Mononuclear cell (primary cell): Measurements from ENCODE around the gene SMIM8. TPM values are rescaled to one million over a fixed set of nuclear protein-coding genes. Genes with fewer than 3 reads are reported as not detected.

ENCODE experiments used
- H3K27me3 ChIP-seq: 2 replicates; pipeline ENCODE4 v1.6.0; 2011; ENCODE audit warnings: low read length, control low read depth; ENCODE audit not compliant: insufficient read depth
- H3K4me1 ChIP-seq: 2 replicates; pipeline ENCODE4 v1.5.1; 2011; ENCODE audit warnings: mild to moderate bottlenecking, low read length, control low read depth; ENCODE audit not compliant: insufficient read depth
- H3K4me3 ChIP-seq: 2 replicates; pipeline ENCODE4 v1.5.1; 2011; ENCODE audit warnings: mild to moderate bottlenecking, low read length, moderate library complexity
- H3K9me3 ChIP-seq: 2 replicates; pipeline ENCODE4 v1.5.1; 2011; ENCODE audit warnings: low read depth, mild to moderate bottlenecking, control low read depth, low read length
- total RNA-seq: library from RNA; depleted of rRNA; stranded (reverse); fragments of >200 nt; gene quantifications from one replicate; pipeline ENCODE4 v1.2.3, GENCODE V29; 2012

Gene SMIM8
- total RNA-seq, 1 donor, result 4.7 TPM

DNA sequence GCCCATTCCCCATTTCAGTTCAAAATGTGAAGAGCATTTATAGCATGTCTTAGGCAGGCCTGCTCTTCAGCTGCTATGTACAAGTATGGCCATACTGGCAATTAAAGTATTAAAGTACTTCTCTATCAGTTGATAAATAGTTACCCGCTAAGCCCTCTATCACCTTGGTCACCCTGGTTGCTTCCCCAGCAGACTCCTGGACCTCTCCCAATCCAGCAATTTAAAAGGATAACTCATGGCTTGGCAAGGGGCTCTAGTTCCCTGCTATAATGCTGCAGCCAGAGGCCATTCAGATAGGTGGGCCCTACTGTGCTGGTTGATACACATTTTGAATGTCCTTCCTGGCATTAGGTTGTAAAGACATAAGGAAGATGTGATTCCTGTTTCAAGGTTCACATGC lies 29.2 kb downstream of the SMIM8 start:
- H3K9me3 ChIP-seq, result no peaks in the 10 kb centered on the region

DNA sequence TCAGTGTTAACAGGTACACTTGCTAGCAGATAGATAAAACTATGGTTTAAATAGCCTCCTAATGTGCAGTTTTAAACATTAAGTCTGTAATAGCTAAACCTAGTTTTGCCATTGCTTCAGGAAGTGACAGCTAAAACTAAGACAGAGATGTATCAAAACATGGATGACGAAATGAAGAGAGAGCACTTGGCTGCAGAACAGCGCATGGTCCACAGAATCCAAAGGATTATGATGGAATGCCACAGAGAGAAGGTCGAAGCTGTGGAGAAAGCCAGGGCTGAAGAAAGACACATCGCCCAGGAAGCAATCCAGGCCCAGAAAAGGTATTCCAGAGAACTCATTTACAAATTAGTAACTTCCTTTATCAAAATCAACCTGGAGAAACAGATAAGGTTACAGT lies 33.8 kb downstream of the SMIM8 start:
- H3K4me1 ChIP-seq, result no peaks in the 10 kb centered on the region
- no peak overlapping the region for H3K4me3 ChIP-seq
- no peaks in the 10 kb centered on the region for H3K9me3 ChIP-seq
- no peaks in the 10 kb centered on the region for H3K27me3 ChIP-seq

More for the DNA sequence above, 29.2 kb downstream of the SMIM8 start:
- Histone ChIP-seq H3K4me1 (no peaks in the 10 kb centered on the region), H3K4me3 (no peak overlapping the region), H3K27me3 (no peaks in the 10 kb centered on the region)

DNA sequence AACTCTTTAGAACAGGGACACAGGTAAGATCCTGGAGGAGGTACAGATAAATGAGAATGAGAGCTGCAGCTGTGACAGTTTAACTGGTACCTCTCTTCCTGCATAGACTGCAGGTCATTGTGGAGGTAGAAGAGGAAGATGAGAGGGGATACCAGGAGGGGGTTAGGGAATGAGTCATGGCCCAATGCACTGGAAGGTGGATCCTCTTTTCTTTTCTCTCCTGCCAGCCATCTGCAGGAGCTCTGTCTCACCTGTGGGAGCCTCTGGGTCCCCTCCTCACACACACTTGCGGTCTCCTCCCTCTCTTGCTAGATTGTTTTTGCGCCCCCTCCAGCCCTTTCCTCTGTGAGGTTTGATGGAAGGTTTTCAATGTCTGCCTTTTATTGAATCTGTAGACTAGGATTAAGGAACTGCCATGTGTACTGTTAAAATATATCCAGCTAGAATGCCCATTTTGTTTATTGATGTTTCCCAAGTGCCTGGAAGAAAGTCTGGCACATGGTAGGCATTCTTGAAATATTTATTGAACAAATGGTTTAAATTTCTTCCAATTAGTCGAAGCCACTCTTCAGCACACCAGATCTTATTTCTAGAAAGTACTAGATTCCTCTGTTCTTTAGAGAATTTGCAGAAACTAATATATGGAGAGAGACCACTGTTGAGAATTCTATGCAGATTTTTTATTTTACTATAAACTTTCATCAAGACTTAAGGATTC lies 35.2 kb downstream of the SMIM8 start:
- Histone ChIP-seq H3K4me3 (no peak overlapping the region), H3K27me3 (no peaks in the 10 kb centered on the region), H3K4me1 (no peaks in the 10 kb centered on the region), H3K9me3 (no peaks in the 10 kb centered on the region)

DNA sequence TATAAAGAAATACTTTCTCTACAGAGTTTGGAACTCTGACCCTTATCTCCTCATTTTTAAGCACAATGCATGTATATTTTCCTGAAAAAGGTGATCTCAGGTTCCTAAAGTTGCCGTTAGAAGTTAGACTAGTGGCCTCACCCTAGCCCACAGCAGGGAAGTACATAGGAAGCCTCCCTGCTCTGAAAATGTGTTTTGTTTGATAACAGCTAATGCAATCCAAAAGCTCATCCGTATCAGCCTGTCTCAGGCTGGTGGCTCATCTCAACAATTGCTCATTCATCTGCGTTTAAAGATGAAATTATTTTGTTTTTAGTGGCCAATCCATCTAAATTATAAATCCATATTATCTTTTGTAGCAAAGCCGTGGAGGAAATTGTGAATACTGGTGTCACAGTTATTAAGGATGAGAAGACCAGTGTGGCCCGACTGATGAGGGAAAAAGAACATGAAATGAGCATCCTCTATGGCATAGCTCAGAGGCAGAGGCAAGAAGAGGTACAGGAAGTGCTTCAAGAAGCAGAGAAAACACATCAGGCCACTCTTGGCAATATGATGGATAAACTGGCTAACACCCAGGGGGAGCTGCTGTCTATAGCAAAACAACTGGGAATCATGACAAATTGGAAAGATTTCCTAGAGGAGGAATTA lies 42.3 kb downstream of the SMIM8 start:
- Histone ChIP-seq H3K9me3 (no peaks in the 10 kb centered on the region), H3K4me3 (no peak overlapping the region), H3K4me1 (no peaks in the 10 kb centered on the region), H3K27me3 (no peaks in the 10 kb centered on the region)

DNA sequence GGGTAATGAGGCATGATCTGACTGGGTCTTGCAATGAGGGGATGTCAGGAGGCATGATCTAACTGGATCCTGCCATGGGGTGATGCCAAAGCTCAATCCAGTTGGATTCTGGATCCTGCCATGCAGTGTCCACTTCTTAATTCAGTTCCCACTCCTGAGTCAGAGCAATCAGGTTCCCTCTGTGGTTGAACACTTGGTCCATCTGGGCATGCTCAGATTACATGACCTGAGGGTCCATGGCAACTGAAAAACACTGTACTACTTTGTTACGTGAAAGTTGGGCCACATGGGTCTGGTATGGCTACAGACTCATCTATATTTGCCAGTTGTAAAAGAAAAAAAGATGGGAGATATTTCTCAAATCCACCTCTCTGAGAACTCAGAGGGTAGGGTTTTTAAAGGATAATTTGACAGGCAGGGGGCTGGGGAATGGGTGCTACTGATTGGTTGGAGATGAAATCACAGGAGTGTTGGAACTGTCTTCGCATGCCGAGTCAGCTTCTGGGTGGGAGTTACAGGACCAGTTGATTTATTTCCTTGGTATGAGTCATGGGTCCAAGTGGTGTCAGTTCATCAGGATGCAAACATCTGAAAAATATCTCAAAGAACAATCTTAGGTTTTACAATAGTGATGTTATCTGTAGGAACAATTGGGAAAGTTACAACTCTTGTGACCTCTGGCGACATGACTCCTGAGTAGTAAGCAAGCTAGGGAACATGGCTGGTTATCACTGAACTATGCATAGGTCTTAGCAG lies 43.9 kb downstream of the SMIM8 start:
- Histone ChIP-seq H3K9me3 (no peaks in the 10 kb centered on the region), H3K27me3 (no peaks in the 10 kb centered on the region), H3K4me1 (no peaks in the 10 kb centered on the region), H3K4me3 (no peak overlapping the region)

DNA sequence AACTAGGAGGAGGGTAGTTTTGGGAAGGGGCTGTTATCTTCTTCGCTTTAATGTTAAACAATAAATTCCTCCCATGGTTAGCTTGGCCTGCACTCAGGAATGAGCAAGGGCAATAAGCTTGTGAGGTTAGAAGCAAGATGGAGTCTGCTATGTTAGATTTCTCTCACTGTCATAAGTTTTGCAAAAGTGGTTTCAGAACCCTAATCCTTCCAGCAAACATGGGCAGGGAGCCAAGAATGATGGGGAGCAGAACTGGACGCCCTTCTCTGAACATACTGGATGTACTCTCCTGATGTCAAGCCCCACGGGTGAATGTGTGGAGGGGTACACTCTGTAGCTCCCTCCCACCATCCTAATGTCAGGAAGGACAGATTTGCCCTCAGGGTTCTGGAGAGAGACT lies 44.5 kb downstream of the SMIM8 start:
- Histone ChIP-seq H3K4me3 (no peak overlapping the region), H3K4me1 (no peaks in the 10 kb centered on the region), H3K9me3 (no peaks in the 10 kb centered on the region), H3K27me3 (no peaks in the 10 kb centered on the region)

DNA sequence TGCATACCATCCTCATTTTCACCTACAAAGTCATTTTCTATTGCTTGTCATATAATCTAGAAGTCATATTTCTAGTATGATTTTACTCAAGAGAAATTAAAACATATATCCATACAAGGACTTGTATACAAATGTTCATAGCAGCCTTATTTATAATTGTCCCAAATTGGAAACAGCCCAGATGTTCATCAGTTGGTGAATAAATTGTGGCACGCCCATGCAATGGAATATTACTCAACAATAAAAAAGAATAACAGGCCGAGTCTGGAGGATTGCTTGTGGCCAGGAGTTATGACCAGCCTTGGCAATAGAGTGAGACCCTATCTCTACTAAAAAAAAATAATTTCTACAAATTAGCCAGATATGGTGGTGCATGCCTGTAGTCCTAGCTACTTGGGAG lies 51.0 kb downstream of the SMIM8 start:
- Histone ChIP-seq H3K27me3 (no peaks in the 10 kb centered on the region), H3K9me3 (no peaks in the 10 kb centered on the region), H3K4me3 (no peak overlapping the region), H3K4me1 (no peaks in the 10 kb centered on the region)

DNA sequence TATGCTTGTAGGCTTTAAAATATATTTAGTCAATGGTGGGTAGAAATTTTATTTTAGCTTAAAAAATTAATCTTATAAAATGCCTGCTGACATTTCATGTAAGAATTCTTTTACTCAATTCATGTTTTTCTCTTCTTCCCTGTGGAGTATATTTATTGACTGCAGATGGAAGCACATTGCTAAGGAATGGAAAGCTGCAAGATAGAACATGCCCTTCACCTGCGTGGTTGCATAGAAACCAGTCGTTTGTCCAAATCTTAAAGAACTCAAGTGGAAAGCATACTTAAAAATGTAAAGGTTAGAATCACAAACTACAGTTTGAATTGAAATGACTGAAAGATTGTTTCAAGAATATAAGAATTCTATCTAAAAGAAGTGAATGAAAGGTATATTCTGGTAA lies 52.9 kb downstream of the SMIM8 start:
- Histone ChIP-seq H3K27me3 (no peaks in the 10 kb centered on the region), H3K9me3 (no peaks in the 10 kb centered on the region), H3K4me1 (no peaks in the 10 kb centered on the region), H3K4me3 (no peak overlapping the region)

DNA sequence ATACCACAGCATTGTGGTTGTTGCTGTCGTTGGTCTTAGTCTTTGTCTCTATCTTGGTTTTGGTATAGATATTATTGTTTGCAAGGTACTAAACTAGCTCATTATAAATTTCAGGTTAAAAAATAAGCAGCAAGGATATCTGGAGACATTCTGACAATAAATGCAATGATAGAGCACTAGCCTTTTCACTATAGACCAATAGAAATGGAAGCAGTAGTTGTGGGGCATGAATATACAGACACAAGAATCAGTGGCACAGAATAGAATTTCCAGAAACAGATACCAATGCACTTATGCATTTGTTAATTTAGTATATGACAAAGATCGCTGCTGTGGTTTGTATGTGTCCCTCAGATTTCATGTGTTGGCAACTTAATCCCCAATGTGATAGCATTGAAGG lies 54.3 kb downstream of the SMIM8 start:
- Histone ChIP-seq H3K4me1 (no peaks in the 10 kb centered on the region), H3K27me3 (no peaks in the 10 kb centered on the region), H3K4me3 (no peak overlapping the region), H3K9me3 (no peaks in the 10 kb centered on the region)

DNA sequence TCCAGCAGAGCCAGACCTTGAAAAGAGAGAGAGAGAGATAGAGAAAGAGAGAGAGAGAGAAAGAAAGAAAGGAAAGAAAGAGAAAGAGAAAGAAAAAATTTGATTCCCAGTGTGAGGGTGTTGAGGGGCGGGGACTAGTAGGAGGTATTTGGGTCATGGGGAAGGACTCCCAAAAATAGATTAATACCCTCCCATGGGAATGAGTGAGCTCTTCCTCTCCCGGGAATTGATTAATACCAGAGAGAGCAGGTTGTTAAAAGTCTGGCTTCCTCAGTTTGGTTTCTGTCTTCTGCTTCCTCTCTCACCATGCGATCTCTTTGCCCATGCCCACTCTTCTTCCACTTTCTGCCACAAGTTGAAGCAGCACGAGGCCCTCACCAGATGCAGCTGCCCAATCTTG lies 56.6 kb downstream of the SMIM8 start:
- no peak overlapping the region for H3K4me3 ChIP-seq
- no peaks in the 10 kb centered on the region for H3K27me3 ChIP-seq
- no peaks in the 10 kb centered on the region for H3K4me1 ChIP-seq
- H3K9me3 ChIP-seq, result no peaks in the 10 kb centered on the region

DNA sequence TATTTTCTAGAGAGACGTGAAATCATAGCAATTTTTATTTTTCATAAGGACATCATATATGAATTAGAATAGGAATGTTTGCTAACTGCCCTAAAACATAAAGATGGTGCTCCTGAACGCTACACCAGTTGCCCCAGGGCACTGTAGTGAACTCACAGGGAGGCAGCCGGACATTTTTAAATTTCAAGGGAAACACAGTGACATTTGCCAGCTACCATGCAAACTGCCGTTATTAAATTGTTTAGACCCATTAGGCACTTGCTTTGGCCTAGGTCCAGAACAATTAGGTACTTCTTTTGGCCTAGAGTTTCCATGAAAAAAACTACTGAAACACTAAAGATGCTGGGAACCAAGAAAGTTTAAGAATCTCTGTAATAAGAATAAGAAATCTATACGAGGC lies 60.5 kb downstream of the SMIM8 start:
- Histone ChIP-seq H3K9me3 (no peaks in the 10 kb centered on the region), H3K27me3 (no peaks in the 10 kb centered on the region), H3K4me3 (no peak overlapping the region), H3K4me1 (no peaks in the 10 kb centered on the region)

DNA sequence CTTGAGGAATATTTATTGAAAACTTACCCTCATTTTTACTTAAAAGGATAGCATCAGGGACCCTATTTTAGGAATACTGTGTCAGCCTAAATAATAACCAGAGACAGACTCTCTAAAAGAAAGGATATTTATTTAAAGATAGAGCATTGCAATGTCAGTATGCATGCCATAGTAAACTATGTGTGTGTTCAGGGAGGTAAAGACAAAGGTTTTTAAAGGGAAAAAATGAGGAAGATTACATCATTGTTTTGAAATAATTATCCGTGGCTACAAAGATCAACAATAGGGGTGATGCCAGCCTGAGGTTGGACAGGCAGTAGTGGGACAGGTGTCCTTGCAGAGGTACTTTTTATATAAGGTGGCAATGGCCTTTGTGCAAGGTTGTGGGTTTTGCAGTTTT lies 61.6 kb downstream of the SMIM8 start:
- Histone ChIP-seq H3K4me3 (no peak overlapping the region), H3K9me3 (no peaks in the 10 kb centered on the region), H3K4me1 (no peaks in the 10 kb centered on the region), H3K27me3 (no peaks in the 10 kb centered on the region)

DNA sequence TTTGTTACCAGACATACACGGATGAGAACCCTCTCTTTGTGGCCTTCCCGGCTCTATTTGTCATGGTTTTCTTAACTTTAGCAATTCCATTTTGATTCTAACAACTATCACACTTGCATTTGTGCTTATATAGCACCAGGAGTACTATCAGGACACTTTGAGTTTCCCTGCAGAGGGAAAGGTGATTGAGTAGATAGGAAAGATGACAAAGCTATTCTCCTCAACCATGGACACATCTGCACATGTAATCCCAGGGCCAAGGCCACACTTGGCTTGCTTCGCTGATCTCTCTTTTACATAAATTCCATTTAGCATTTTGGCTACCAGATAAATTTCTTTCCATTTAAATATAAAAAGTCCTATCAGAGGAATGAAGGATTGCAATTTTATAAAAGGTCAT lies 62.1 kb downstream of the SMIM8 start:
- H3K4me1 ChIP-seq, result no peaks in the 10 kb centered on the region
- no peaks in the 10 kb centered on the region for H3K27me3 ChIP-seq
- no peaks in the 10 kb centered on the region for H3K9me3 ChIP-seq
- H3K4me3 ChIP-seq, result no peak overlapping the region

DNA sequence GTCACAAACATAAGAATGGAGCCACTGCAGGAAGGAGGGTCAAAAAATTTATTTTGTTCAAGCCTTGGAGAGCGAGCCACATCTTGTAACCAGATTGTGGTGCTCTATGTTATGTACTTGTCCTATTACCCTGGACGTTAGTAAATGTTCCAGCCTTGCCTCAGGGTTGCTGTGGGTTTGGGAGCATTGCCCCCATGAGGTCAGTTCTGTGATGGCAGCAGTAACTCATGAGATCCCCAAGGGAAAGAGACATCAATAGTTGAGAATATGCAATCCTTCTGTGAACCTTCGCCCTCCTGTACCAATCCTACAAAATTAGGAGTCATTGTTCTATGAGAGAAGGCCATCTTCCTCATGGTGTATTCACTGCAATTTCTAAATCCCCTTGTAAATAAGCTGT lies 68.9 kb downstream of the SMIM8 start:
- H3K9me3 ChIP-seq, result no peaks in the 10 kb centered on the region
- H3K4me1 ChIP-seq, result no peaks in the 10 kb centered on the region
- no peaks in the 10 kb centered on the region for H3K27me3 ChIP-seq
- no peak overlapping the region for H3K4me3 ChIP-seq
